HG03066 (cell line): ENCODE data around the gene SQOR.
A peak's percentile ranks its signal among the peaks of the same experiment; 100 is the strongest.
"Not testable (repeated sequence)": the region's sequence is repeated elsewhere in the genome, so short reads cannot be mapped to it uniquely, and the experiment has no call there.

Experiments used
- ATAC-seq: cut with Tn5 transposase; IDR thresholded peaks from one replicate; pipeline ENCODE4 v1.9.1; 2021; ENCODE audit warnings: low read depth; ENCODE audit not compliant: unreplicated experiment

Gene SQOR

DNA sequence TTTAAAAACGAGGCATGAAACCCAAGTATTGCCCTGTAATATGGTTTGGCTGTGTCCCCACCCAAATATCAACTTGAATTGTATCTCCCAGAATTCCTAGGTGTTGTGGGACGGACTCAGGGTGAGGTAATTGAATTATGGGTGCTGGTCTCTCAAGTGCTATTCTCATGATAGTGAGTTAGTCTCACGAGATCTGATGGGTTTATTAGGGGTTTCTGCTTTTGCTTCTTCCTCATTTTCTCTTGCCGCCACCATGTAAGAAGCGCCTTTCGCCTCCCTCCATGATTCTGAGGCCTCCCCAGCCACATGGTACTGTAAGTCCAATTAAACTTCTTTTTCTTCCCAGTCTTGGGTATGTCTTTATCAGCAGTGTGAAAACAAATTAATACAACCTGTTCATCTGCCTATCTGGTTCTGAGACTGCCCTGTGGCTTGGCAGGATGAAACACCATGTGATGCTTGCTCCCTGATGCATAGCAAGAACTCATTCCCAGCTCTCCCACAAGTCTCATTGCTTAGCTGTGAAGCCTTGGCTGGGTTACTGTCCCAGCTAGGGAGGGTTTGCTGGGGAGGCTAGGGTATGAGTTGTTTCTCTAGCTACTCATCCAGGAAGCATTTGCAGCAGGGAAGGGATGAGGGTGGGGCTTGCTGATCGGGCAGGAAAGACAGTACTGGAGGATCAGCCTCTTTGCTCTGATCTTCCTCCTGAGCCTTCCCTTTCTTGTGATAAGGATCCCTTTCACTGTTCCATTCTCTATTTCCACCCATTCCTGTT lies 3.7 kb upstream of the SQOR start:
- ATAC-seq, result no peak

DNA sequence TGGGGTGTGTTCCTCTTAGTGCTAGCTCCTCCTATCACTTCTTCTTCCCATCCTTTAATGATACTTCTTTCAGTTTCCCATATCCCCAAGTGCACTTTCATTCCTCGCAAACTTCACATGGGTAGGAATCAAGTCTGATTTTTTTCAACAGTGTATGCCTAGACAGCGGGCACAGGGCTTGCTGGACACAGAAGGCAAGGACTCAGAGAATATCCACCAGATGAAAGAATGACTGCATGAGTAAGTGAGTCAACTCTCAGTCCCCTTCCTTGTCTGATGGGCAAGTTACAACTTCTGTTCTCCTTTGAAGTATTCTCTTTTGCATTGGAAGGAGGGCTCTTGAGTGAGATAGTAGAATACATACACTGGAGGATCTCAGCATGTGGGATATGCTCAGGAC lies 3.1 kb upstream of the SQOR start:
- no peak for ATAC-seq

DNA sequence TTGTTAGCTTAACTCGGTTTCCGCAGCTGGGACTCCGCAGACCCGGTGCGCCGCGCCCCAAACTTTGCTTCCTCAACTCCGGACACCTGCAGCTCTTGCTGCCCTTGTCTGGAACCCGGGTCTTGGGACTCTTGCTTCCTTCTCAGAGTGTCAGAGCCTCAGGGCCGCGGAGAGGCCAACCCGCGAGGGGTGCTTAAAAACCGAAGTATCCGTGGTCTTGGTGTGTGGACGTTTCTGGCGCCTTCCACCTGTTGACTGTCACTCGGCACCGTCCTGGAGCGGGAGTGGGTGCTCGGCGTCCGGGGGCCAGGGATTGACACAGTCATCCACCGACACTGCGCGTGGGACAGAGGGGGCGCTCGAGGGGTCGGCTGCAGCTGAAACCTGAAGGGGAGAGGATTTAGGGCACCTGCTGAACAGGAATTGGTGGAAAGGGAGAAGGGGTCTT lies 386 bp downstream of the SQOR start:
- ATAC-seq, result peak; percentile 55

DNA sequence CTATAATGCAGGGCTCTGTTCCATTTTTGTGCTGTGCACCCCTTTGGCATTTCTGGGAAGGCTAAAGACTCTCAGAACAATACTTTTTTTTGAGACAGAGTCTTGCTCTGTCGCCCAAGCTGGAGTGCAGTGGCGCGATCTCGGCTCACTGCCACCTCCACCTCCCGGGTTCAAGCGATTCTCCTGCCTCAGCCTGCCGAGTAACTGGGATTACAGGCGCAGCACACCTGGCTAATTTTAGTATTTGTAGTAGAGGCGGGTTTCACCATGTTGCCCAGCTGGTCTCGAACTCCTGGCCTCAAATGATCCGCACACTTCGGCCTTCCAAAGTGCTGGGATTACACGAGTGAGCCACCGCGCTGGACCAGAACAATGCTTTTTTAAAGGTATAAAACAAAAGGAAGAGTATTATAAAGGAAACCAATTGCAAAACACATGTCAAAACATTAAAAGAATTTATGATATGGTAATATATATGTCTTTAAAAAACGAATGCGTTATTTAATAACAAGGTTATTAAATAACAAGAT lies 999 bp downstream of the SQOR start:
- peak; percentile 0 for ATAC-seq

DNA sequence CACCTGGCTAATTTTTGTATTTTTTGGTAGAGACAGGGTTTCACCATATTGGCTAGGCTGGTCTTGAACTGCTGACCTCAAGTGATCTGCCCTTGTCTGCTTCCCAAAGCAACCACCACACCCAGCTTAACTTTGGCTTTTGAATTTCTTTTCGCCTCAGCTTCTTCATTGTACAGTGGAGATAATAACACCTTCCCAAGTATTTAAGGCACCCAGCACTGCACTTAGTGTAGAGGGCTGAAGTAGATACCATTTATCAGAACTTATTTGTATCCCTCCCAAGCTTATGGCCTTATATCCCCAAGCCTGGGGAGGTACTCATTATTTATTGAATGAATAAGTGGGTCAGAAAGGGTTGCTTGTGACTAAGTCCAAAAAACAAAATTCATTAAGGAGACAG lies 2.3 kb downstream of the SQOR start:
- ATAC-seq, result no peak

DNA sequence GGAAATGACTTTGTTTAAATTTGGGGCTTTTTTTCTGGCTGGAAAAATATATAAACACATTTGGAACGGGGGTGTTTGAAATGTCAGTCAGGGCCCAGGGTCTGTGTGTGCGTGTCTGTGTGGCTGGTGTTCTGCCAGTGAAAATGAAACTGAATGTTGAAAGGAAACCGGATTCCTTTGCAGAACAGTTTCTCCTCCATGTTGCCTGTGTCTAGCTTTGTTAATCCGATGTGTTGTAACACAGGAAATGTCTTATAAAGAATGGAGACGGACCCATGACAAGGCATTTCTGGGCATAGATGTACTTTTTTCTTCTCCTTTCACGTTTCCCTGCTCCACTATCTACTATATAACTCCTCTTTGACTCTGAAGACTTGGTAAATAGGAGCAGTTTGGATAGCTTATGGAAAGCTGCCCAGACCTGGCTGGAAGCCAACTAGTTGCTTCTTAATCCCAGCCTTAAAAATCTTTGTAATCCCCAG lies 2.8 kb downstream of the SQOR start:
- ATAC-seq, result peak; percentile 46

DNA sequence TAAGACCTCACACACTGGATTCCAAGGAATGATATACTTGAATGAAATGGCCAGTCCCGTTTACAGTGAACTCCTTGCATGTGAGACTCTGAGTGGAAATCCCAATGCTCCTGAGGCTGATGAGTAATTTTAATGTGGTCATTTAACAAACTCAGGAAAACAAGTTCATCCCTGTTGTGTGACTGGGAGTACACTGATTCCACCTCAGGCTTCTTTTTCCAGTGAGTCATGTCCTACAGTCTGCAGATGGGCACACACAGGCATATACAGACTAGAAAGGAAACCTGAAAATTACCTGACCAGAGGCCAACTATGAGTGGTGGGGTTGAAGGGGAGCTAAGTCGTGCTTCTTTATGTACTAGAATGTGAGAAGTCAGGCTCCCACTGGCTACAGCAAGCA lies 5.8 kb downstream of the SQOR start:
- no peak for ATAC-seq

DNA sequence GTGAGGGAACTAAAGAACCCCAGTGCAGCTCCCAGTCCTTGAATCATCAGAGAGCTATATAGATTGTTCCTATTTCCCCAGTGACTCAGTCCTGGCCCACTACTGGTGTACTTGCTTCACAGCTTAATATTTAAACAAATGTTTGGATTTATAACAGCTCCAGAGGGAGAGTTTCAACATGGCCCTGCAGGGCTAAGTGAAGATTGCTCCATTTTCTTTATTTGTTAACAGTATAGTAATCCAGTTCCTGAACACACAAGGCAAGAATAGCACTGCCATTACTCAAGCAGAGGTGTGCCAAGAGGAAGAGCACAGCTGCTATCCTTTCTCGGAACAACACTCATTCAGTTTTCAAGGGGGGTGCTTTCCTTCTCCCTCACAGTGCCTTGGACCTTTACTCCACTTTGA lies 6.5 kb downstream of the SQOR start:
- no peak for ATAC-seq

DNA sequence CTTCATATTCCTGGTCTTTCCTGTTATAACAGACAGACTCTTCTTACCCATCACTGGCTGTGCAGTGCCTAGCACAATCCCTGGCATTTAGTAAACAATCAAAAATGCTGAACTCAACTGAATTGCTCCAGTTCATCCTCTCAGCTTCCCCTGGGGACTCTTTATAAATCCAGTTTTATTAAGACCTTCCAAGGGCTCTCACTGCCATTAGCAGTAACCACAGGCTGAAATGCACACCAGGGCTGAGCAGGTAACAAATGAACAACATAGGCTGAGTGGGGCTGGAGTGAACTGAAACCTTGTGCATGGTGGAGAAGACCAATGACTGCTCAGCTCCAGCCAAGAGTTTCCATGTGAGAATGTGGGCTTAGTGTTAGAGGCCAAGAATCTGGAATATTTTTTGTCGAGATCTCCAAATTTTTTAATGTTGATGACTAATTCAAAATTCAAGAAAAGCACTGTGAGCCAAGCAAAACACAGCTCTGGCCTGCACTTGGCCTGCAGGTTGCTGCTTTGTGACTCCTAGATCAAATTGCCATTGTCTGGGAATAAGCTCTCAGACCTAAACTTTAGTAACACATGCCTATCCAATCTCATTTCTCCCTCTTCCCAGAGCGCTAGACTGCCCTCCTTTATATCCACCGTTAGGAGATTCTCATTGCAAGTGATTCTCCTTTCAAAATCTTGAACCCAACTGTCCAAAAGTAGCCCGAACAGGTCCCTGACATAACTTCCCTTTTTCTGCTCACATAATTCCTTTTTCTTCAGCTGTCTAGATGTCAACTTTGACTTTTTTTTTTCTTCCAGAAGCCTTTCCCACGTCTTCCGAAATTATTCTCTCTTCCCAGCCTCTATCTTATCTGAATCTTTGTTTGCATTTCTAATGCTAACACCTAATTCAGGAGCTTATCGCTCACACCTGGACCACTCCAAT lies 7.4 kb downstream of the SQOR start:
- no peak for ATAC-seq

DNA sequence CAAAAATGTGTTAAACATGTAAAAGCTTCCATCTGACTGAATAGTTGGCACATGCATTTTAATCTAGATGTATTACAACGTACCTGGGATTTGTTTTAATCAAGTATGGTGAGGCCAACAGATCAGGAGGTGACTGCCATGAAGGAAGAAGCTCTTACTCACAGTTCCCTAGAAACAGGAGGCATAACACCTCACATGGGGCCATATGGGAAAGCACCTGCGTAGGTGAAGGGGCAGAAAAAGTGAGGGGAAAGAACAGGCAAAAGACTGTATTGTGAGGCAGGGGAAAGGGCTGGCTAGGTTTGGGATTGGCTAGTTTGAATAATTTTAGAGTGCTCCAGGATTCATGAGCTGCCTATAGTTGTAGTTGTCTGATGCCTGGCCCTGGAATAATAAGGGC lies 9.6 kb downstream of the SQOR start:
- no peak for ATAC-seq

DNA sequence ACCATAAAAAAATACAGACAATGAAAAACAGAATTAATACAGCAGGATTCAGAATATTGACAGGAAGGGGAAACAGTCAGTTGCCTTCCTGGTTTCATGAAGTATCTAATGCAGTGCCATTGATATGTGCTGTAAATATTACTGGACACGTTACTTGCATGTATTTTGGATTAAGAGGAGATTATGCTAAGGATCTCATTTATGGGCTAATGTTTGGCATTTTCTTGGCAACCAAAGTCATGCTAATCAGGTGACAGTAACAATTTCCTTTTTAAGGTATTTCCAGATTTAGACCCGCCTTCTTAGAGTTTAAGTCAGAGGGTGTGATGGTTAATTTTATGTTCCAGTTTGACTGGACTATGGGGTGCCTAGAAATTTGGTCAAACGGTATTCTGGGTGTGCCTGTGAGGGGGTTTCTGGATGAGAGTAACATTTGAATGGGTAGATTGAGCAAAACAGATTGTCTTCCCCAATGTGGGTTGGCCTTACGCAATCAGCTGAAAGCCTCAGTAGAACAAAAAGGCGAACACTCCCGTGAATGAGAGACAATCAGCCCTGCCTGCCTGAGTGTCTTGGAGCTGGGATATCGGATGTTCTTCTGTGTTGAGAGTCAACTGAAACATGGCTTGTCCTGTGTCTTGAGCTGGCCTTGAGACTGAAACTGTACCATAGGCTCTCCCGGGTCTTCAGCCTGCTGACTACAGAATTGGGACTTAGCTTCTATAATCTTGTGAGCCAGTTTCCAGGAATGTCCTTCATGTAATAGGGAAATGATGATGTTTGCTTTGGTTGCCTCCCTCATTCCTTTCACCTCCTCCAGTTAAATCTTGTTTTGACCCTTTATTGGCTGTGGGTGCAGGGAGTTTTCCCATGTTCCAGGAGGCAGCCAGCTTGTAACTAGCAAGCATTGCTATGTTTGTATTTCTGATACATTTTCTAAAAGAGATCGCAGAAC lies 10.5 kb downstream of the SQOR start:
- ATAC-seq, result no peak

DNA sequence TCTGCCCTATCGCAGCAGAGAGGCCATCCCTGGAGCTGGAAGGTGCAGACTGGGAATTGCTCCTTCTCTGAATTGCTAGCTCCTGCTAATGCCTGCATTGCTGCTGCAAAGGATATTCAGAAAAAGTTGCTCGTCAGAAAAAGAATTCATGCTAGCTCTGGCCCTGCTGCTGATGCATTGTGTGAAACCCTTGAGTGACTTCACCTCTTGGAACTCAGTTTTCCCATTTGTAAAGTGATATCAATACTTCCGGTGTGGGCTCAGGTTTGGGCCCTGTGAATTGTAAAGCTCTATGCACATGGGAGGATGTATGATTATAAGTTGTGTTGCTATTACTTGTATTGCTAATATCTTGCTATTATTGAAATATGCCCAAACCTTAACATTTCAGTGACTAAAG lies 11.4 kb downstream of the SQOR start:
- no peak for ATAC-seq

DNA sequence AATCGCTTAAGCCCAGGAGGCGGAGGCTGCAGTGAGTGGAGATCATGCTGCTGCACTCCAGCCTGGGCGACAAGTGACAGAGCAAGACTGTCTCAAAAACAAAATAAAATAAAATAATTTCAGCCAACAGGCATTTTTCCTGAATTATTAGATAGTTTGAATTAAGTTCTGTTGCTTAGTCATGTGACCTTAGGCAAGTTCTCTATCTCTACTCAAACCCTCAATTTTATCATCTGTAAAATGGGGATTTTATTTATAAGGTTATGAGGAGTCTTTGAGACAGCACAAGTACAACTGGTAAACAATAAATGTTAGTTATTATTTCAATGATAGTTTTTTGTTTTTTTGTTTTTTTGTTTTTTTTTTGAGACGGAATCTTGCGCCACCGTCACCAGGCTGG lies 13.0 kb downstream of the SQOR start:
- ATAC-seq, result no peak

DNA sequence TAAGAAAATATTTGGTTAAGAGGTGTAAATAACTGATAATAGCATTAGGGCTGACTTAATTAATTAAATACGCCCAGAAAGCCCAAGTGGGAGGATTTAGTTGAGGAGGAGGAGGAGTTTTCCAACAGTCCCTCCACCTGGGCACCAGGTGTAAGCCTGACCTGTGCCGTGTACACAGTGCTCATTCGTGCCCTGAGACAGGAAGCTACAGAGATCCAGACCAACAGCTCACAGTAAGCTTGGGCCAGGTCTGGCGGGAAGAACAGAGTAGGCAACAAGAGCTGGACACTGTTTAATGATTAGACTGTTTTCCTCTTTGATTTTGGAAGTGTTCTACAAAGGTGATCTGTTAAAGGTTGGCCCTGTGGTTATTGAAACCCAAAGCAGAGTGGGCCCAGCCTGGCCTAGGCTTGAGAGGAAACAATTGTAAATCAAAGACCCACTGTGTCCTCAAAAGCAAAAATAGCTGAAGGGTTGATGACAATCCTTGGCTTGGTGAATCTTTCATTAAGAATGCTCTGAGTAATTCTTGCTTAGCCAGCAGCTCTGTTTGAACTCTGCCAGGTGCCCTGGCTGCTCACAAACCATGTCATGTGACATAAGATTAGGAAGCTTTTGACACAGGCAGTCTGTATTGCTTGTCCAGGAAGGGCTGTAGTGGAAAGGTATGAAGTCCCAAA lies 13.8 kb downstream of the SQOR start:
- no peak for ATAC-seq

DNA sequence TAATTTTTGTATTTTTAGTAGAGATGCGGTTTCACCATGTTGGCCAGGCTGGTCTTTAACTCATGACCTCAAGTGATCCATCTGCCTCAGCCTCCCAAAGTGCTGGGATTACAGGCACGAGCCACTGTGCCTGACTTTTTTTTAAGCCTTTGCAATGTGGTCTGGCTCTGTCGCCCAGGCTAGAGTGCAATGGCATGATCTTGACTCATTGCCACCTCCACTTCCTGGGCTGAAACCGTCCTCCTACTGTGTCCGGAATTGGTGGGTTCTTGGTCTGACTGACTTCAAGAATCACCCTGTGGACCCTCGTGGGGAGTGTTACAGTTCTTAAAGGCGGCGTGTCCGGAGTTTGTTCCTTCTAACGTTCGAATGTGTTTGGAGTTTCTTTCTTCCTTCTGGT lies 15.2 kb downstream of the SQOR start:
- not testable (repeated sequence) for ATAC-seq

DNA sequence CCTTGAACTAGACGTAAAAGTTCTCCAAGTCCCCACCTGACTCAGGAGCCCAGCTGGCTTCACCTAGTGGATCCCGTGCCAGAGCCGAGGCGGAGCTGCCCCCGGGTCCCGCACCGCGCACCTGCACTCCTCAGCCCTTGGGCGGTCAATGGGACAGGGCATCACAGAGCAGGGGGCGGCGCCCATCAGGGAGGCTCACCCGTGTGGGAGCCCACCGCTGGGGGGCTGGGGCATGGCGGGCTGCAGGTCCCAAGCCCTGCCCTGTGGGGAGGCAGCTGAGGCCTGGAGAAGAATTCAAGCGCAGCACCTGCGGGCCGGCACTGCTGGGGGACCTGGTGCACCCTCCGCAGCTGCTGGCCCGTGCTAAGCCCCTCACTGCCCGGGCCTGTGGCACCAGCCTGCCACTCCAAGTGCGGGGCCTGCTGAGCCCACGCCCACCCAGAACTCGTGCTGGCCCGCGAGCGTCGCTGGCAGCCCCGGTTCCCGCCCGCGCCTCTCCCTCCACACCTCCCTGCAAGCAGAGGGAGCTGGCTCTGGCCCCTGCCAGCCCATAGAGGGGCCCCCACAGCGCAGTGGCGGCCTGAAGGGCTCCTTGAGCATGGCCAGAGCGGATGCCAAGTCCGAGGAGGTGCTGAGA lies 16.2 kb downstream of the SQOR start:
- ATAC-seq, result no peak

DNA sequence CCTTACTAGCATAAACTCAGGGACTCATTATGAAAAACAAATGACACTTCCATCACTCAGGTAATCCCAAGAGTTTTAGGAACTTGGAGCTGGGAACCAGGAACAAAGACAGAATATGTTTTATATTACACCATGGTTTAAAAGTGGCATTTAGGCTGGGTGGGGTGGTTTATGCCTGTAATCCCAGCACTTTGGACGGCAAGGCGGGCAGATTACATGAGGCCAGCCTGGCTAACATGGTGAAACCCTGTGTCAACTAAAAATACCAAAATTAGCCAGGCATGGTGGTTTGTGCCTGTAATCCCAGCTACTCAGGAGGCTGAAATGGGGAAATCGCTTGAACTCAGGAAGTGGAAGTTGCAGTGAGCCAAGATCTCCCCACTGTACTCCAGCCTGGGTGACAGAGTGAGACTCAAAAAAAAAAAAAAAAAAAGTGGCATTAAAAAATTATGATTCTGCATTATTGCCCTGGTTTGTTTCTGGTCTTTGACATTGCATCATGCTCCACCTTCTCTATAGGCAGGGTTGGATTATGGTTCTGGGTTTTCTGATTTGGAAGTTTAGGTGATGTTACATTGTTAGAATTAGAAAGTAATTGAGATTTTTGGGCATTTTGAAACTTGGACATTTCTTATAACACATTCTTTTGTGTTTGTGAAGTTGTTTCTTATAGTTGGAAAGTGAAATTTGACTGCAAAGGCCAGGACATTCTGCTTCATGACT lies 19.0 kb downstream of the SQOR start:
- no peak for ATAC-seq

DNA sequence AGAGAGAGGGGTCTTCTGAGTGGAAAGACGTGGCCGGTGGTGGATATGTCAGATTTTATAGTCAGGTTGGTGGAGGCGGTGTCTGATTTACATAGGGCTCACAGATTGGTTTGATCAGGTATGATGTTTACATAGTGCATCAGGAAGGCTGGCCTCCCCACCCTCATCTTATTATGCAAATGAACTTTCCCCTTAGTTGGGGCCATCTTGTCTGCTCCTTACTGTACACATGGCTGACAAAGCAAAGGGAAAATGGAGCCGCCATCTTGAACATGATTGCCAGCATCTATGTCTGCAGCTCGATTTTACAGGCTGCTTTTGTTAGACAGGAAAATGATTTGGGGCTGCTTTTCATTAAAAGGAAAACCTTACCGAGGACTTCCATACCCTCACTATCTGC lies 19.9 kb downstream of the SQOR start:
- ATAC-seq, result no peak

DNA sequence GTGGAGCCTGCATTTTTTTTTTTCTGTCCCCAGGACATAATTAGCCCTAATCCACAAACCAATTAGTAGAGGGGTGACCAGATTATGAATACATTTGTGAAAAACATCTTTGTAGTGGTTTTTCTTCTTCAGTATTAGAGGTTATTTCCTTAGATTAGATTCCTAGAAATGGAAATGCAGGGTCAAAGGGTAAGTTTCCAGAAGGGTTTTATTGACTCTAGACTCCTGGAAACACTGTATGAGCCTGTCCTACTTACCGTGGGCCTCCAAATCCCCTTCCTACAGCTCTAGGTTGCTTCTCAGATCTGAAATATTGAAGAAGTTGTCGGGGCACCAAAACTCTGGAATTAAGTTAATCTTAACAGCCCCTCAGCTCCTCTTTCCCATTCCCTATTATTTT lies 22.4 kb downstream of the SQOR start:
- ATAC-seq, result no peak
